ENCODE data around the gene POLR3GL.

The POLR3GL gene

GRCh38 chr1:145951526-145951925, 13.0 kb upstream of the POLR3GL start:
- no peak for DNase-seq

- DNase-seq: no peak
These were observed 11.6 kb upstream of the POLR3GL start for GRCh38 chr1:145952903-145953302.

- DNase-seq: no peak
These were observed 10.6 kb upstream of the POLR3GL start for GRCh38 chr1:145953861-145954260.

- DNase-seq: no peak
These were observed 9.1 kb upstream of the POLR3GL start for GRCh38 chr1:145955436-145955835.

GRCh38 chr1:145956361-145956760, 8.1 kb upstream of the POLR3GL start:
- DNase-seq: no peak

- DNase-seq: no peak
These were observed 7.6 kb upstream of the POLR3GL start for GRCh38 chr1:145956781-145957442.

- peak; percentile 95 for DNase-seq
These were observed 6.8 kb upstream of the POLR3GL start, which contains the start of gene LIX1L for GRCh38 chr1:145957443-145958319. Gene LIX1L (minus strand): TSS chr1:145958017. CDS start chr1:145957927, 90 bp downstream.

GRCh38 chr1:145958734-145959133, 5.8 kb upstream of the POLR3GL start:
- DNase-seq: no peak

GRCh38 chr1:145959333-145959732, 5.2 kb upstream of the POLR3GL start:
- no peak for DNase-seq

- DNase-seq: no peak
These were observed 4.5 kb upstream of the POLR3GL start for GRCh38 chr1:145959957-145960467.

GRCh38 chr1:145960468-145961108, 3.9 kb upstream of the POLR3GL start:
- DNase-seq: peak; percentile 76

- DNase-seq: no peak
These were observed 3.4 kb upstream of the POLR3GL start for GRCh38 chr1:145961109-145961424.

GRCh38 chr1:145961425-145962156, 2.9 kb upstream of the POLR3GL start:
- peak; percentile 10 for DNase-seq

- peak; percentile 40 for DNase-seq
These were observed 2.1 kb upstream of the POLR3GL start for GRCh38 chr1:145962157-145963102.

GRCh38 chr1:145963265-145964019, 1.0 kb upstream of the POLR3GL start:
- DNase-seq: peak; percentile 20

GRCh38 chr1:145965119-145965744, 742 bp downstream of the POLR3GL start:
- no peak for DNase-seq

GRCh38 chr1:145967288-145967687, 2.8 kb downstream of the POLR3GL start:
- DNase-seq: no peak

- DNase-seq: no peak
These were observed 8.1 kb downstream of the POLR3GL start for GRCh38 chr1:145972580-145972979.

GRCh38 chr1:145974721-145975120, 10.2 kb downstream of the POLR3GL start:
- DNase-seq: no peak

GRCh38 chr1:145975216-145975615, 10.7 kb downstream of the POLR3GL start:
- DNase-seq: no peak

Measured in NCI-H2227 treated with DMSO at 0.1 percent for 48 hours (cell line).